ENCODE measurements around the gene TMEM179.

GRCh38 chr14:104583424-104584306 lies 20.9 kb downstream of the TMEM179 start:
- TF ChIP-seq CTCF (IDR thresholded peaks at IDR 0.05; ENCODE audit: low read depth, low read length) (no peak), EZH2phosphoT487 (IDR thresholded peaks at IDR 0.05; ENCODE audit: low read depth) (no peak)
